GM19395 (cell line): ENCODE results near the gene ANKS4B.
"Not testable (repeated sequence)": the region's sequence is repeated elsewhere in the genome, so short reads cannot be mapped to it uniquely, and the experiment has no call there.

Source experiments
- ATAC-seq: cut with Tn5 transposase; IDR thresholded peaks from one replicate; pipeline ENCODE4 v1.9.1; 2021; ENCODE audit warnings: mild to moderate bottlenecking, moderate library complexity; ENCODE audit not compliant: unreplicated experiment

The ANKS4B gene

DNA sequence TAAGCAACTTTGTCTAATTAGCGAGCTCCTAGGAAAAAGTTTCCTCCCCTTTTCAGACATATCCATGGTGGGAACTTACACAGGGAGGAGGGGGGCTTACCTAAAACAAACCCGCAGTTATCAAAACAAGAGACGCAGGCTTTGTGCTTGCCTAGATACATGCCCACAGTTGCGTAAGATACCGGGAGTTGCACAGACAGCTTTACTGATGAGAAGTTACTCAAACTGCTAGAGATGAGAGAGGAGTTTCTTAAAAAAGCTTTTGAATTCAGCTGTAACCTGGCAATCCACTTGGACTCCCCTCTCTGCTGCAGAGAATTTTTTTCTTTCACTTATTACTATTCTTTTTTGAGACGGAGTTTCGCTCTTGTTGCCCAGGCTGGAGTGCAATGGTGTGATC lies 15.3 kb upstream of the ANKS4B start:
- ATAC-seq: no peak

DNA sequence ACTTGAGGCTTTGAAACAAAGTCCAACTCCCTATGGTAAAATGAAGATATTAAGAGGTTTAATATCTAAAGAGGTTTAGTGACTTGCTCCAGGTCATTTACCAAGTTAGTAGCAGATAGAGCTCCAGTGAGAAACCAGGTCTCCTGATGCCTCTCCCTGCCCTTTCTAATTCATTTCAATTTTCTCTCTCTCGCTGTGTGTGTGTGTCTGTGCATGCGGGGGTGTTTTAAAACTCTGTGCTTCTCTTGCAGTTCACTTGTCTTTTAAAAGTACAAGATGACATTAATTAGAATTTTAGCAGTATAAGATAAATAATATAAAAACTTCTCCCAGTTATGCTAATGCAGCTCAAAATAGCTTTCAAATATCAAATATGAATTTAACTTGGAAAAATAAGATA lies 13.9 kb upstream of the ANKS4B start:
- ATAC-seq: no peak

- ATAC-seq: no peak
Measured at GRCh38 chr16:21222495-21223337, 10.8 kb upstream of the ANKS4B start.

- no peak for ATAC-seq
Measured at GRCh38 chr16:21223787-21224186, 9.7 kb upstream of the ANKS4B start.

GRCh38 chr16:21224800-21225199 lies 8.7 kb upstream of the ANKS4B start:
- ATAC-seq: no peak

DNA sequence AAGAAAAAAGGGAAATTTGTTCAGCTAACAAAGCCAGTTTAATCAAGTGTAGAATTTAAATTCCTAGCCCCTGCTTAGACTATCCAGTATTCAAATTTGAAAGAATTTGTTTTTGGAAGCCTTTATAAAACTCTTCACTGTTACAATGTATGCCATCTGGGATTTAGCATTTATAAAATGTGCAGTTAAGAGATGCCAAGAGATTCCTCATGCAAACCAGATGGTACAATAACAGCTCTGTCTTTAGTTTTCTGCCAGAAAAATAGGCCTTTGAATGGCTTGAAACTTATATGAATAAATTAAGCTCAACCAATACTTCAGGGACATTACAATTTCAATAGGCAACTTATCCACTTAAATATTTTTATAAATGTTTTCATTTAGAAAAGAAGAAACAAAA lies 6.8 kb upstream of the ANKS4B start:
- no peak for ATAC-seq

DNA sequence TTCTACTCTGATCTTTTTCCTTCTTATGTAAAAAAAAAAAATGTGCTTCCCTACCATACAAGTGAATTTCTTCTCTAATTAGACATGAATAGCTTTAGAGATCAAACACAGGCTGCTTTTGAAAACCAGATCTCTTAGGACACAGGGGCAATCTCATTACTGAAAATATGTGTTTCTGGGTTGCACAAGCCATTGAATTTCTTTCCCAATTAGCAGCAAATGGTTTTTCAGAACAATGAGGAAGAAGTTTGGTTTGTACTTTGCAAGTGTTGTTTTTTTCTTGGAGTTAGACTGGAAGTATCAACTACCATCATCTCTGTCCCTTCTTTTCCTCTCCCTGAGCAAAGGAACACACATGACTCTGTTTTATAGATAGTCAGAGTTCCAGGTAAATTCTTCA lies 5.6 kb upstream of the ANKS4B start:
- ATAC-seq: no peak

- ATAC-seq: no peak
Measured at GRCh38 chr16:21228361-21228872, 5.1 kb upstream of the ANKS4B start.

DNA sequence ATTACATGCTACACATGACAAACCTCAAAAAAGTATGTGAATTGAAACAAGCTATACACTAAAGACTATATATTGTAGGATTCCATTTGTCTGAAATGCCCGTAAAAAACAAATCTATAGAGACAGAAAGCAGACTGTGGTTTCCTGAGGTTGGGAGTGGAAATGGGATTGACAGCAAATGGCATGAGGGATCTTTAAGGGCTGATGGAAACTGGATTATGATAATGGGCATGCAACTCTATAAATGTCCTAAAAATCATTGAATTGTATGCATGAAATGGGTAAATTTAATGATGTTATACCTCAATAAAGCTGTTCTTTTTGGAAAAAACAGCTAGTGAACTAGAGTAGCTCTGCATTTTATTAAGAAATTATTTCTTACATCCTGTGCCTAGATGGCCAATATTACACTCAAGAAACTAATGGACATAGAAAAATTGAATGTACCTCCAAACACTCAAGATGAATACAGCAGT lies 416 bp upstream of the ANKS4B start:
- ATAC-seq: no peak

GRCh38 chr16:21235199-21235585 lies 1.7 kb downstream of the ANKS4B start:
- no peak for ATAC-seq

DNA sequence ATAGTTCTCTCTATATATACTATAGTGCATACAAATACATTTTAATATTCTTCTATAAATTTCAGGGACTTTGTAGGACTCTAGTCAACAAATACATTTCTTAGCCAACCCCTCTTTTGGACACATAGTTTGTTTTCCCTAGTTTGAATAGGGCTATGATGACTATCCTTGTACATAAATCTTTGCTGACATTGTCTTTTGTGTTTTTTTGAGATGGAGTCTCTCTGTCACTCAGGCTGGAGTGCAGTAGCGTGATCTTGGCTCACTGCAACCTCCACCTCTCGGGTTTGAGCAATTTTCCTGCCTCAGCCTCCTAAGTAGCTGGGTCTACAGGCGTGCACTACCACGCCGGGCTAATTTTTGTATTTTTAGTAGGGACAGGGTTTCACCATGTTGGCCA lies 3.3 kb downstream of the ANKS4B start:
- ATAC-seq: no peak

- ATAC-seq: no peak
Measured at GRCh38 chr16:21239646-21240045, 6.1 kb downstream of the ANKS4B start.

- ATAC-seq: no peak
Measured at GRCh38 chr16:21242756-21243155, 9.3 kb downstream of the ANKS4B start.

DNA sequence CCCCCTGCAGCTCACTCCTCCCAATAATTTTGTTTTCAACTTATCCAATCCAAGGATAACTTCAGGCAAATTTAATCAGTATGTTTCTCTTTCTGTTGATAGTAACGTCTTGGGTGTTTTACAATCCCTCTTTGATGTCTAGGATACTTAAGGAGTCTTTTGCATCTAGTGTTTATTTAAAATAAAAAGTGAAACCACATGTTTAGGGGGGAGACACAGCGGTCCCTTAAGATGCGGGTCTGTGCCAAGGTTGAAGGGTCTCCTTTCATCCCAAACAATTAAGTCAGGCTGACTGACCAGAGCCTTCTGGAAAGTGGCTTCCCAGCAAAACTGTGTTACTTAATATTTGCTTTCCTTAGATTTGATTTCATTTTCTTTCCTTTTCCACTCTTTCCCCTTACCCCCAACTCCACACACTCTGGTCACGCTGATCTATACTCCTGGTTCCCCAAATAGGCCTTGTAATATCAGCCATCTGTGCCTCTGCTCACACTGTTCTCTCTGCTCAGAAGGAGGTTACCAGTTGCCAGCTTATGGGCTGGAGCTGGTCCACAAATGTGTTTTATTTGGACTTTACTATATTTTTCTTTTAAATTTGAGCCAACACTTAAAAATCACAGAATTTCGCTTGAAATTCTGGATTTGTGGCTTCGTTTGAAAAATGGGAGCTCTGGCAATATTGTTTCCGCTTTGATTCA lies 11.2 kb downstream of the ANKS4B start:
- no peak for ATAC-seq

GRCh38 chr16:21248179-21248578 lies 14.7 kb downstream of the ANKS4B start:
- not testable (repeated sequence) for ATAC-seq

- no peak for ATAC-seq
Measured at GRCh38 chr16:21250072-21250923, 16.8 kb downstream of the ANKS4B start.

DNA sequence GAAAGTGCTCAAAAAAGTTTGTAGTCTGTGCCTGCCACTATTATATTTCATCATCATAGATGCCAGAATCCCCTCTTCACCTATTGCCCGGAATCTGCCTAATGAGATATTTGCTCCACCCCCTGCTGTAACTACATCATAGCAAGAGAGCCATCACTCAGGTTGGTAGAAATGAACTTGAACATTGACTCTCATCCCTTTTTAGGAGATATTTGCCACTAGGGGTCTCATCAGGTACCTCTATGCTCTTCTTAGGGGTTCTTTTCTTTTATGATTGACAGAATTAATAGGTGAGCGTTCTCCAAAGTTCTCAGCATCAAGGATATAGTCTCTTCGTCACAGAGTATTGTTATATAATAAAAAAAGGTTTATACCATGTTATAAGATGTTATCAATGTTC lies 20.0 kb downstream of the ANKS4B start:
- ATAC-seq: no peak

GRCh38 chr16:21256636-21257035 lies 23.1 kb downstream of the ANKS4B start:
- no peak for ATAC-seq

GRCh38 chr16:21257284-21257683 lies 23.8 kb downstream of the ANKS4B start:
- ATAC-seq: no peak

GRCh38 chr16:21260870-21261791 lies 27.6 kb downstream of the ANKS4B start:
- ATAC-seq: no peak
